Lower lobe of right lung (tissue), 2 donors: ENCODE data around the gene LRIG1. TPM values are rescaled to one million over a fixed set of nuclear protein-coding genes. Genes with fewer than 3 reads are reported as not detected.

ENCODE experiments used
- ATAC-seq, 2 donors: fragments of 200-7000 bp; cut with Tn5 transposase; one replicate each; pipeline ENCODE4 v1.9.1; 2020 to 2022; ENCODE audit warnings: mild to moderate bottlenecking in 2 of 2, moderate library complexity in 2 of 2
- DNase-seq: peaks from one replicate; pipeline ENCODE4 v3.0.0-alpha.2; 2020
- H3K27ac ChIP-seq: fragments of 200-600 bp; one replicate; pipeline ENCODE4 v1.8.0; 2022
- H3K27me3 ChIP-seq: fragments of 200-600 bp; one replicate; pipeline ENCODE4 v1.8.0; 2022; ENCODE audit warnings: low read depth
- H3K36me3 ChIP-seq: fragments of 200-600 bp; one replicate; pipeline ENCODE4 v1.8.0; 2022; ENCODE audit warnings: mild to moderate bottlenecking
- H3K4me1 ChIP-seq: fragments of 200-600 bp; one replicate; pipeline ENCODE4 v1.8.0; 2022
- H3K4me3 ChIP-seq: fragments of 200-600 bp; one replicate; pipeline ENCODE4 v1.8.0; 2022; ENCODE audit warnings: mild to moderate bottlenecking
- H3K9me3 ChIP-seq: fragments of 200-600 bp; one replicate; pipeline ENCODE4 v1.8.0; 2022
- CTCF ChIP-seq: fragments of 200-600 bp; IDR thresholded peaks from one replicate; pipeline ENCODE4 v1.8.0; 2022; ENCODE audit warnings: antibody characterized with exemption, mild to moderate bottlenecking
- intact Hi-C: fragments of 100-400 bp; cut with DNase I; formaldehyde crosslinking; loops from one replicate; pipeline ENCODE4 v1.11.0; 2022
- total RNA-seq: library from RNA; stranded (reverse); fragmentation: NEBNext Ultra II Directional; extraction: Animal tissue kit (Norgen Biotek cat#: 25700); gene quantifications from one replicate; pipeline ENCODE4 v1.2.1, GENCODE V29; 2021
- donor health status: DM: no; HTN: yes; CAD: no; lungs with severe emphysema.

The LRIG1 gene
- total RNA-seq, 1 donor from 2014 or later, result 54.2 TPM

- Histone ChIP-seq H3K36me3 (peaks cover 56% of the 10 kb centered on the region), H3K9me3 (no peaks in the 10 kb centered on the region), H3K4me1 (no peaks in the 10 kb centered on the region), H3K27me3 (no peaks in the 10 kb centered on the region), H3K27ac (no peak overlapping the region), H3K4me3 (no peak overlapping the region)
- intact Hi-C loops, result no loop called here
- no peak for DNase-seq
- no peak for ATAC-seq
- TF ChIP-seq CTCF, result no peak
Measured at GRCh38 chr3:66392512-66392911, 108.3 kb downstream of the LRIG1 start.

GRCh38 chr3:66390013-66390412 is 110.8 kb downstream of the LRIG1 start:
- Histone ChIP-seq H3K4me3 (no peak overlapping the region), H3K4me1 (no peaks in the 10 kb centered on the region), H3K27me3 (no peaks in the 10 kb centered on the region), H3K36me3 (peaks cover 48% of the 10 kb centered on the region), H3K9me3 (no peaks in the 10 kb centered on the region), H3K27ac (no peak overlapping the region)
- DNase-seq (no peak), ATAC-seq (no peak)
- intact Hi-C loops, result no loop called here
- TF ChIP-seq CTCF, result no peak

- H3K9me3 ChIP-seq, result no peaks in the 10 kb centered on the region
- H3K4me1 ChIP-seq, result no peaks in the 10 kb centered on the region
- TF ChIP-seq CTCF, result no peak
- no peak for DNase-seq
- no peaks in the 10 kb centered on the region for H3K27me3 ChIP-seq
- H3K27ac ChIP-seq, result no peak overlapping the region
- intact Hi-C loops, result no loop called here
- H3K4me3 ChIP-seq, result no peak overlapping the region
- no peak for ATAC-seq
- H3K36me3 ChIP-seq, result peaks cover 50% of the 10 kb centered on the region
Measured at GRCh38 chr3:66386925-66387650, 113.7 kb downstream of the LRIG1 start.

- no peak overlapping the region for H3K4me3 ChIP-seq
- DNase-seq (no peak), ATAC-seq (no peak)
- H3K27me3 ChIP-seq, result no peaks in the 10 kb centered on the region
- no peak for TF ChIP-seq CTCF
- no peaks in the 10 kb centered on the region for H3K4me1 ChIP-seq
- peaks cover 54% of the 10 kb centered on the region for H3K36me3 ChIP-seq
- intact Hi-C loops, result no loop called here
- no peaks in the 10 kb centered on the region for H3K9me3 ChIP-seq
- no peak overlapping the region for H3K27ac ChIP-seq
Measured at GRCh38 chr3:66386011-66386924, 114.6 kb downstream of the LRIG1 start.

- H3K27me3 ChIP-seq, result no peaks in the 10 kb centered on the region
- TF ChIP-seq CTCF, result no peak
- ATAC-seq (no peak), DNase-seq (no peak)
- H3K9me3 ChIP-seq, result no peaks in the 10 kb centered on the region
- no peak overlapping the region for H3K4me3 ChIP-seq
- no peak overlapping the region for H3K27ac ChIP-seq
- intact Hi-C loops, result no loop called here
- H3K4me1 ChIP-seq, result no peaks in the 10 kb centered on the region
- peaks cover 66% of the 10 kb centered on the region for H3K36me3 ChIP-seq
Measured at GRCh38 chr3:66385066-66385465, 115.8 kb downstream of the LRIG1 start.
